HG02759 (cell line): ENCODE data around the gene GABRA4.

ENCODE experiments used
- ATAC-seq: cut with Tn5 transposase; IDR thresholded peaks from one replicate; pipeline ENCODE4 v1.9.1; 2021; ENCODE audit warnings: mild to moderate bottlenecking, moderate library complexity; ENCODE audit not compliant: unreplicated experiment

GABRA4 gene

DNA sequence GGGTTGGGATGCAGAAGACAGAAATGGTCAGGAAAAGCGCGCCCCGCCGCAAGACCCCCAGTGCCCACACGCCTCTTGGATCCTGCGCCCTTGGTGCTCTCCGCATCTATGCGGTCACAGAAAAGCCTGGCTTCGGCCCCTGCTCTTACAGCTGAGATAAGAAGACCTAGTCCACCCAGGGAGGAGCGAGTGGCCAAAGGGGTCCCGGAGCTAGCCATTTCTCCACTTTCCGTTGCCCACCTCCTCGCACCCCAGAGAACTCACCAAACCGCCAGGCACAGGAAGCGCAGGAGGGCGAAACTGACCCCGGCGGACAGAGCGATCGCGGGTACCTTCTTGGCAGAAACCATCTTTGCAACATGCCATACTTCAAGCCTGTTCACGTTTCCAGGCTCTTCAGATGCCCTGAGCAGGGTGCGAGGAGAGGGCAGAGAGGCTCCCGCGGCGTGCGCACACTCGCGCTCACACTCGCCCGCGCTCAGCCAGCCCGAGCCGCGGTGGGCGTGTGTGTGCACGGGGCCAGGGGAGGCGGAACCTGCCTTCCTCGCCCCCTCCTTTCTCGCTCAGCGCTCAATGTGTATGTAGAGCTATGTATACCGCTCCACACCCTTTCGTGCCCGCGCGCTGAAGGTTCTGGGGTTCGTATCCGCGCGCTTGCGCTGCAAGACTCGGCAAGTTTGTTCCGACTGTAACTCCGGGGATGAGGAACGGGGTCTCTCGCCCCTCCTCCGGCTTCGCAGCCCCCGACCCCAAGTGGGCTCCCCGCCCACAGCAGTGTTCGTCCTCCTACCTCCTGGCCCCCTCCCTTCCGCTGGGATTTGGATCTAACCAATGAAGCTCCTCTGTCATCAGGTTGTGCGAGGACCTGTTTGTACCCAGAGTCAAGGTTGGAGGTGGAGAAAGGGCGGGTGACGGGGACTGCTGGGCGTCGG, at the start of gene GABRA4:
GABRA4 (minus strand) TSS at position 507 of the 932 bp plus-strand sequence; CDS start at position 350, 157 bp downstream.
- ATAC-seq = peak; percentile 44

DNA sequence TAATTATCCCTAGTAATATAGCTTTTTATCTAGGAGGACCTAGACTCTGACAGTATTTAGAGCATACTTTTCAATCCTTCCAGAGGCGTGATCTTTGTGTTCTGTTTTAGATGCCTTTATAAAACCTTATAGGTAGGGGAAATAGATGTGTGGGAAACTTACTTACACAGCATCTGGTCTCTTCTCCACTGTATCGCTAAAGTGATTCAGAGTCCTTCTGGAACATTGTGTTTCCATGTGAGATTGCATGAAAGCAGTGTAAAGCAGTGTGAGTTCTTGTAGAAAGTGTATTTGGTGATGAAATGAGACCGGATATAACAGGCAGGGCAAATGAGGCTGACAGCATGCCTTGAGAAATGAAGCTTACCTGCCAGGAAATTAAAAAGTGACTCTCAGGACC, 47.4 kb upstream of the GABRA4 start:
- ATAC-seq = no peak

DNA sequence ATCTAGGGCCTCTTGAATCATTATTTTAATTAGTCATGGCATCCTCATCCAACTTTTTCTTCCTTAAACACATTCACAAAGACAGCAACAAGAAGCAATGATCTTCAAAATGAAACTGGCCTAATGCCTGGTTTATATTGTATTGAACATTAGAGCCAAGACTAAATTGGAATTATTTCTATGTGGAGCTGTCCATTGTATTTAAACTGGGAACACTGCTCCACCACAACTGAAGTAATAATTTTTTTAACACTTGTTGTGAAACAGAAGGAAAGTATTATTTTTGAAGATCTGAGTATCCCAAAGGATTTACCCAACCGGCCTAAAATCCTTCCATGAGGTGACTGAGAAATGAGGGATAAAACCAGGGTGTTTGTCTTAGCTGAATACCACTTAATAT, 44.9 kb upstream of the GABRA4 start:
- ATAC-seq = no peak

- peak; percentile 97 for ATAC-seq
Observed at GRCh38 chr4:47032405-47033106, 39.2 kb upstream of the GABRA4 start.

GRCh38 chr4:47031751-47032404, 38.5 kb upstream of the GABRA4 start:
- peak; percentile 31 for ATAC-seq

DNA sequence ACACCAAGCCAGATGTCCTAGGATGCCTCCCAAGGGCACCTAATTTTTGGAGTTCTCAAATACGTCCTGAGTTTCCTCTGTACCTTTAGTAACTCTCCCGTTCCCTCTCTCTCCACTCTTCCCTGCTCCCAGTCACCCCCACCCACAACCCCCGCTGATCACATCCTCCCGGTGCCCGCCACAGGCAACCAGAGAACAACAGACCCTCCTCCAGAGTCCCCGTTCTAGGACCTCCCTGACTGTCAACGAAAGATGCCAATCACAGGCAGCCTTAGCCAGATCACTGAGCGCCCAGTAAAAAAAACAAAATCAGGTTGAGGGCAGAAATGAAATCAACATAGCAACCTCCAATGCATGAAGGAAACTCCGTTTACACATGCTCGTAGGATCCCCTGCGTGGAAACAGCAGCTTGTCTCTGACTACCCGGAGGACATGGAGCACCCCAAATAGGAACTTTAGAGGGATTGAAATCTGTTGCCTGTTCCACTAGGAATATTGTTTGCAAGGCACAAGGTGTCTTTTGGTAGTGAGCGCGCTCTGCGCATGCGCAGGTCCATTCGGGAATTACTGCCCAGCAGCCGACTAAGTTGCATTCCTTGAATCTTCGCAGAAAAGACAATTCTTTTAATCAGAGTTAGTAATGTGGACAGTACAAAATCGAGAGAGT, 37.8 kb upstream of the GABRA4 start, which contains the start of gene GABRB1:
GABRB1 (plus strand) TSS at position 557 of the 668 bp plus-strand sequence.
- no peak for ATAC-seq

DNA sequence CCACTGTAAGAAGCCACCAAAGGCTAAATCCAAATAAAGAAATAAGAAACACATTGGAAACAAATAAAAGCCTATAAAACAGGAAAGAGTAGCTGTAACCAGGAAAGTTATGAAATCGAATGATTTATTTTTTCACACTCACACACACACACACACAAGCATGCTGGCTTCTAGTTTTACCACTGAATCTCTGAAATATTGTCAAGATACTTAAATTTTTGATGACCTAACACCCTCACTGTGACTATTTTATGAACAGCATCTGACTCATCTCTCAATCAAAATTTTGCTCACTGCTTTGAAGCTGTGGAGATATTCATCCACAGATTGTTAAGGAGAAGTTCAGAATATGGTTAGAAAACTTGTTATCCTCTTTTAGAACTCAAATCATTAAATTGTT, 24.1 kb upstream of the GABRA4 start:
- no peak for ATAC-seq

DNA sequence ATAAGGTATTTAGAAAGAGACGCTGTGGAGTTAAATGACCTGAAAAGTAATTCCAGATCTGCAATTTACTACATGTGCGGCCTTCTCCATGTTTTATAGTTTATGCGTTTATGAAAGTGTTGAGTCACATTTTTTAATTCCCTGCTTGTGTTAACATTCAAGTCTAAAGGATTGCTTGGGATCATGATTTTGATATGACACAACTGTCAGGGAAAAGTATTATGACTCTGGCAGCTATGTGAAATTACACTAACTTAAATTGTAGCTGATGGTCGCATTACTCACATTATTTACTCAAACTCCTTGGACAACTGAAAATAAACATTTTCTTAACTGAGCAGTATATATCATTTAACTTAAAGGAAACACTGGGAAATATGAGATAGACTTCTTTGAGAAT, 23.7 kb upstream of the GABRA4 start:
- ATAC-seq = no peak

DNA sequence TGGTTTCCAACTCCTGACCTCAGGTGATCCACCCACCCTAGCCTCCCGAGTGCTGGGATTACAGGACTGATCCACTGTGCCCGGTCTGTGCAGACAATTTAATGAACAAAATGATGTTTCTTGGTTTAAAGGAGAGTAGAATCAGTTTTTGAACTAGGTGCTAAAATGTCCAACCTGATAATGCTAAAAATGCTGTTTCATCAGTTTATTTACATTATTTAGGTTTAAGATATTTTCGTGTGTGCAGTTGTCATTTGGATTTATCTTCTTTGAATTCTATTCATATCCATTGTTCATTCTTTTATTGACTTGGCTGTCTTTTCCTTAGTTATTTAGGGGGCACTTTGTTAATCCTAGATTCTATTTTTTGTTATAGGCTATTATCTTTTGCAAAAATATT, 20.0 kb upstream of the GABRA4 start:
- no peak for ATAC-seq

DNA sequence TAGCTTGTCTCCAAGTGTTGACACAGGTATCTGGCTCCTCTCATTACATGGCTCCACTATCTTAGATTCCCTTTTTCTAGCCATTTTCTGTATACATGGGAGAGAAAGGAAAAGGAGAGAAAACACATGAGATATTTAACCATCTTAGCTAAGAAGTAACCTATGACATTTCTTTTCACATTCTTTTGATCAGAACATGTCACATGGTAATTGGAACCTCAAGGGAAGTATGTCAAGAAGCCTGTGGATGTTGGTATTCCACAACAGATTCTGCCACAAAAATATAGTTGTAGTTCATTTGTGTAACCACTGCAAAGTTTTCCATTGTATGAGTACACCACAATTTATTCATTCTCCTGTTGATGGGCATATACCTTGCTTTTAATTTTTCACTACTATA, 19.3 kb upstream of the GABRA4 start:
- no peak for ATAC-seq

GRCh38 chr4:47010912-47011446, 17.6 kb upstream of the GABRA4 start:
- ATAC-seq = peak; percentile 90

GRCh38 chr4:47010347-47010911, 17.0 kb upstream of the GABRA4 start:
- peak; percentile 22 for ATAC-seq

DNA sequence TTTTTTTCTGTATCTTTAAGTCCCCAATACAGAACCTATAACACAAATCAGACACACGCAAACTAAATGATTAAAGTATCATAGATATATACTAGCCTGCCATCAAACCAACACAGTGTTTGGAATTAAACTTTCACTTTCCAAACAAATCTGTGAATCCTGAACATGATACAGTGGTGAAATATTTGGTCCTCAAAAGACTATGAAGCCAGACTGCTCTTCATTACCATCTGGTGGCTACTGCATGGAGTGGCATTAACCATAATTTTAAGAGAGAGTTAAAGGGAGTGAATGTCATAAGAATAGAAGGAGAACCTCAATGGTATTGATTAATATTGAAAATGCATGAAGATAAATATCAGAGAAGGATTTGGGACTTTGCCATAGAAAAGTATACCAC, 9.2 kb upstream of the GABRA4 start:
- no peak for ATAC-seq

- no peak for ATAC-seq
Observed at GRCh38 chr4:47000406-47000805, 7.0 kb upstream of the GABRA4 start.

DNA sequence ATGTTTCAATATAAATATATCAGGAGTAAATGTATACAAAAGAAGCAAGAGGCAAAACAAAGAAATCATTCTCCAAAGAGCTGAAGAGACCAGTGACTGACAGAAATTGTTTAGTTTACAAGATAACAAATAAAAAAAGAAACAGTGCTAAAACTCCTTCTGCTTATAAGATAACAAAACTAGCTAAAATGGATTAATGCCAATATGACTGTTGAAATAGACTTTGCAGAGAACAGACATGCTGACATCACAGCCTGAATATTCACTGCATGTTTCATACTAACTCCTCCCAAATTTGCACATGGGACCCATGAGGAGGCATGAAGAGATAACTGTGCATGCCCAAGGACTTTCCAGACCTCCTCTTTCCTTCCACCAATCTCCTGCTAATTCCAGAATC, 6.2 kb upstream of the GABRA4 start:
- no peak for ATAC-seq

GRCh38 chr4:46994007-46994405, 625 bp upstream of the GABRA4 start:
- ATAC-seq = peak; percentile 20

GRCh38 chr4:46992338-46992737, 1.0 kb downstream of the GABRA4 start:
- ATAC-seq = no peak

DNA sequence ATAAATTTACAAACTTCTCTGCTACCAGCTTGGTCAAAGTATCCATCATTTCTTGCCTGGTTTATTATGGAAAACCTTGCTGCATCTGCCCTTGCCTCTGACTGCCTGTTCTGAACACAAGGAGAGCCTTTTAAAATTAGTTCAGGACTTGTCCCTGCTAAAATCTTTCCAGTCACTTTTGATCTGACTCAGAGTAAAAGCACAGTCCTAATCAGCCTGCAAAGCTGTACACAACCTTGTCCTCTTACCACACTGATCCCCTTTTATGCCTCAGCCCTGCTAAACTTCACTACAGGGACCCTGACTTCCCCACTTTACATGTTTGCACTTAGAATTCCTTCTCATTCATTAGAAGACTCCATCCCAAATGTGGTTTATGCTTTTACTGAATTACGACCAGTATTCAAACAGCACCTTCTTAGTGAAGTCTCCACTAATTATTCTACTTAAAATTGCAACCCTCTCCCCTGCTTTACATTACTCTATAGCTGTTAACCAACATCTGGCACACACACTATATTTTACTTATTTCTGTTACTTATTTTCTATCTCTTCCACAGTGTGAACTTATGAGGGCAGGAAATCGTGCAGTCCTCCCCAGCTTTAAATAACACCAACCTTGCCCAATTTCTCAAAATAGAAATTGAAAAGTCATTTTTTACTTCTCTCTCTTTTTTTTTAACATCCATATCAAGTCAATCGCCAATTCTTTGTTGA, 6.3 kb downstream of the GABRA4 start:
- ATAC-seq = no peak

DNA sequence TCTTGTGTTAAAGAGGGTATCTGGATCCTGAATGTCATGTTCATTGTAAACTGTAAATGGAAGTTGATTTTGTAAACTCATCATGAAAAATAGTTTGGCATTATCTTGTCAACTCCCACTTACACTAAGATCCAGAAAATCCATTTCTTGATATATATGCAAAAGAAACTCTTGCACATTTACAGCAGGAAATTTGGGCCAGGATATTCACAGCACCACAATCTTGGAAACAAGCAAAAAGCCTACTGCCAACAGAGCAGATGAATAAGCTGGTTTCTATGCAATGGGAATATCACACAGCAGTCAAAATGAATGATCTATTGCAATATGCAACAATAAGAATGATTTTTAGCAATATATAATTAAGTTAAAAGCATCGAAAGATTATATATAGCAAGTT, 8.6 kb downstream of the GABRA4 start:
- no peak for ATAC-seq

- no peak for ATAC-seq
Observed at GRCh38 chr4:46980851-46981250, 12.5 kb downstream of the GABRA4 start.
